Coronary artery (tissue), 2 donors: ENCODE data around the gene CSTPP1.

Source experiments
- DNase-seq: peaks from one replicate; pipeline ENCODE4 v3.0.0-alpha.2; 2017; ENCODE audit warnings: low spot score
- H3K27ac ChIP-seq, 2 donors: fragments of 200-600 bp; sonication (generic); one replicate each; pipeline ENCODE4 v1.5.1; 2016 to 2019
- H3K4me3 ChIP-seq: fragments of 200-600 bp; sonication (generic); 2 replicates; pipeline ENCODE4 v1.5.1; 2016; ENCODE audit warnings: mild to moderate bottlenecking, moderate library complexity
- TF ChIP-seq, protein P1 (sequence below): fragments of 200-600 bp; sonication (generic); IDR thresholded peaks from one replicate; pipeline ENCODE4 v1.5.1; 2019; ENCODE audit warnings: antibody characterized with exemption

Gene CSTPP1

DNA sequence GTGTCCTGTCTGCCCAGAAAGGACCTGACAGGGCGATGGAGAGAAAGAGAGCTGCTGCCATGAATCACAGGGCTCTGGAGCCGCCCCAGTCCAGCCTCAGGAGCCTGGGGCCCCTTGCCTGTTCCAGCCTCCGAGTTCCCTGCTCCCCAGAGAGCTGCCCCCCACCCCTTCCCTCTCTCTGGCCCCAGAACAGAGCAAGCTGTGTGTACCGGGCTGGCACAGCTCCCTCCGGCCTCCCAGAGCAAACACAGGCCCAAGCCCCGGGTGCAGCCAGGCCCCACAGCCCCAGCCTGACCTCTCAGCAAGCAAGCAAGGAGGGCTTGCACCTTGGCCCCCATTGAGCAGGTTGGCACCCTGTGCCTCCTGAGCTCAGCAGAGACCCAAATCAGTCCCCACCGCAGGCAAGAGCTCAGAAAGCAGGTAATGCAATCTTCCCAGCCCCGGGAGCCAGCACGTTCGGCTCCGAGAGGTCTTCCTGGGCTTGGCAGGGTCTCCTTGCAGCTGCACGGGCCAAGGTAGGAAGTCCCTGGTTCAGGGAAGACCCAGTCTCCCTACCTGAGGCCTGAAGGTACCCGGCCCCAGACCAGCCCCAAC is 248.2 kb downstream of the CSTPP1 start:
- Histone ChIP-seq H3K27ac (peak overlapping the region; percentile 92 to 97), H3K4me3 (peak overlapping the region; percentile 93)
- no peak for DNase-seq
- TF ChIP-seq, protein P1, sequence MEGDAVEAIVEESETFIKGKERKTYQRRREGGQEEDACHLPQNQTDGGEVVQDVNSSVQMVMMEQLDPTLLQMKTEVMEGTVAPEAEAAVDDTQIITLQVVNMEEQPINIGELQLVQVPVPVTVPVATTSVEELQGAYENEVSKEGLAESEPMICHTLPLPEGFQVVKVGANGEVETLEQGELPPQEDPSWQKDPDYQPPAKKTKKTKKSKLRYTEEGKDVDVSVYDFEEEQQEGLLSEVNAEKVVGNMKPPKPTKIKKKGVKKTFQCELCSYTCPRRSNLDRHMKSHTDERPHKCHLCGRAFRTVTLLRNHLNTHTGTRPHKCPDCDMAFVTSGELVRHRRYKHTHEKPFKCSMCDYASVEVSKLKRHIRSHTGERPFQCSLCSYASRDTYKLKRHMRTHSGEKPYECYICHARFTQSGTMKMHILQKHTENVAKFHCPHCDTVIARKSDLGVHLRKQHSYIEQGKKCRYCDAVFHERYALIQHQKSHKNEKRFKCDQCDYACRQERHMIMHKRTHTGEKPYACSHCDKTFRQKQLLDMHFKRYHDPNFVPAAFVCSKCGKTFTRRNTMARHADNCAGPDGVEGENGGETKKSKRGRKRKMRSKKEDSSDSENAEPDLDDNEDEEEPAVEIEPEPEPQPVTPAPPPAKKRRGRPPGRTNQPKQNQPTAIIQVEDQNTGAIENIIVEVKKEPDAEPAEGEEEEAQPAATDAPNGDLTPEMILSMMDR, result no peak

DNA sequence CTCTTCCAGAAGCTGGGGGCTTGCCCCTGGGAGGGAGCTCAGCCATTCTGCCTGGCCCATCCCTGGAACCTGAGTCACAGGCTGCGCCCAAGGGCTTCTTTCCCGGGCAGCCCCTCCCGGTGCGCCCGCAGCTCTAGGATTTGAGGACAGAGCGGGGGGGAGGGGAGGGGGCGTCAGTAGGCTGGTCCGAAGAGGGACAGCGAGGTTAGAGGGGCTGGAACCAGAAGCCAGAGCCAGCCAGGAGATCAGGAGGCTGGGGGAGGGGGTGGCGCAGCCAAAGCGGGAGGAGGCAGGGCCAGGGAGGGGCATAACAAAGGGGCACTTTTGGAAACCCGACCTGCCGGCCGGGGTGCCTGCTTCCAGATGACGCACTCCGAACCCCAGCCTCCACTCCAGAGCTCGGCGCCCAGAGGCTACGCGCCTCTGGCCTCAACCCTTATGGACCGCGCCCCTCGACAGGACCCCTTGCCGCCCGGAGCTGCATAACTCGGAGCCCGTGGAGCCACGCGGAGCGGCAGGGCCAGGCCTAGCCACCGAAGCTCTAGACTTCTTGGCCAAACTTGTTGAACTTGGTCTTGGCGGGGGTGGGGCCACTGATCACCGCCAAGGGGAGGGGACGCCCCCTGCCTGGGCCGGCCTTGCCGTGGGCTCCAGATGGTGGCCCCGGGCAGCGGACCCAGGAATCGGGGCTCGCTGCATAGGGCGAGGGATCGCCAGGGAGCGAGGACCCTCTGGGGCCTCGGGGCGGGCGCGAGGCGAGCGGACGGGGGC is 248.9 kb downstream of the CSTPP1 start:
- peak; percentile 83 for DNase-seq
- Histone ChIP-seq H3K27ac (peak overlapping the region; percentile 92 to 97), H3K4me3 (peak overlapping the region; percentile 93)
- TF ChIP-seq, protein P1, result no peak

DNA sequence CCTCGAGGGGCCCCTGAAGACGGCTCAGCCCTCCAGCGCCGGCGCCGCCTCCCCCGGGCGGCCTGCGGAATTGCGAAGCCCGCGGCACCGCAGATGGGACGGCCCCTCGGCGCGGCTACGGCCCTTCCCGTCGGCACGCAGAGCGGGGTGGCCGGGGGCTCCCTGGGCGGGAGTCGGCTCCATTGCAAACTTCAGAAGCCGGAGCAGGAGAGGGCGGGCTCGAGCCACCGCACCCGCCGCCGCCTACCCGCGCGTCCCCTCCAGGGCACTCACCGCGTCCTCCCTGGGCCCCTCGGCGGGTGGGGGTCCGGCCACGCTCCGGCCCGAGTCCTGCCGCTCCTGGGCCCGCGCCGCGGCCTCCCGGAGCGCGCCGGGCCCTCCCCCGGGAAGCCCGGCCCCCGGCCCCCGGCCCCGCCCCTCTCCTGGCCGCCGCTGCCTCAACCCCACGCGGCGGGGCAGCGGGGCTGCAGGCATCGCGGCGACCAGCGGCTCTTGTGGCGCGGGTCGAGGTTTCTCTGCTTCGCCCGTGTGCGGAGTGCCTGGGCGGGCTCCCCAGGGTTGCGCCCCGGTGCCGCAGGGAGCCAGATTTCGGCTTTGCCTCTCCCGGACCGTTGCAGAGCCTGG is 249.6 kb downstream of the CSTPP1 start, which contains the start of gene PACSIN3:
PACSIN3 (minus strand) TSS at position 359 of the 624 bp plus-strand sequence. CDS start 3,707 bp downstream, outside the sequence.
- TF ChIP-seq, protein P1, result no peak
- Histone ChIP-seq H3K4me3 (peak within 1 kb of the TSS; percentile 93), H3K27ac (peak within 1 kb of the TSS; percentile 92 to 97)
- no peak for DNase-seq

DNA sequence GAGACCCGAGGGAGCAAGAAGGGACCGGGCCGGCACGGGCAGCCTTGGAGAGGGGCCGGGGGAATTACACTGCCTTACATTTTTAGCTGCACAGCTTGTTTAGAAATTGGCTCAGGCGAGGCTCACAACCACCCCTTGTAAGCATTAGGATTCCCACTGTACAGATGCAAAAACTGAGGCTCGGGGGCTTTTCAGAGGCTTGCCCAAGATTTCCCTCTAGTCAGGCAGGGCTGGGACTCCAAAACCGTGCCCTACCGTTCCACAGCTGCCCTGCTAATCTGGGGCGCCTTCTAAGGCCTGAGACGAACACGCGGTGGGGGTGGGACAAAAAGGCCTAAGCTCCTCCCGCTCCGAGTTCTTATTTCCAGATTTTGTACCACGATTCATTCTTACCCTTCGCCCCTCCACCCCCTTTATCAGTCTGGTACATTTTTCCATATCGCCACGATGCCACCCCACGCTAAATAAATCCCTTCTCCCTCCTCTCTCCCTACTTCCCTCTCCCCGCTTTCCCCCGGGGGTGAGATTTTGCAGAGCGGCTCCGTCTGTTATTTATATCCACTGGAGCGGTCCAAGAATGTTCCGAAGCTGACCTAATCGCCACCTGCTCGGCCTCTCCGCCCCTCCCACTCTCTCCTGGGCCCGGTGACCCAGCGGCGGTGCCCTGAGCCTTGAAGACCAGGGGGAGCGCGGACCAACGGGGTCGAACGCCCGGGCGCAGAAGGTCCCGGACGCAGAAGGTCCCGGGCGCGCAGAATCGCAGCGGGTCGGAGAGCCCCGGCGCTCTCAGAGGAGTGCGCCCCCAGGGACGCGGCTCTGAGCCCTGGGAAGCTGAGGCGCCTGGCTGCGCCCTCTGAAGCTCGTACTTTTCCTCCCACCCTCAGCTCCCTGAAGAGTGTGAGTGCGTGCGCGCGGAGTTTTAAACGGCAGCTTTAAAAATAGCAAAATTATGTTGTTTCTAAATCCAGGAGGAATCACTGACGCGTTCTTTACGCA is 250.4 kb downstream of the CSTPP1 start:
- DNase-seq, result peak; percentile 89
- TF ChIP-seq, protein P1, result no peak
- peak overlapping the region; percentile 93 for H3K4me3 ChIP-seq
- peak overlapping the region; percentile 92 to 97 for H3K27ac ChIP-seq

DNA sequence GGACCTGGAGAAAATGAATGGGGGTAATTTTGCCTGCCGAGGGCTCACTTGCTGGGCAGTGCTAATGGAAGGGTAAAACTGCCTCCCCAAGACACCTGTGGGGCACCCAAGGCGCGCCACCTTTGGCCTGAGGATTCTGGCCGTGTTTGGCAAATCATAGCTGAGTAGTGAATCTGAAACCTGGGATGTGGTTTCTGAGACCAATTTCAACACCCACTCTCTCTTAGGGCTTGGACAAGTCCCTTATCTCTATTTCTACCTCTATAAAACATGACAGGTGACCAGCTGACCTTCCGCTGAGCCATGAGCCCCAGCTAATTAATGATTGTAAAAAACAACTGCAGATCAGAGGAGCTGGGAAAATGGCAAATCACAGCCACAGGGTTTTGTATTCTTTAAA is 251.2 kb downstream of the CSTPP1 start:
- Histone ChIP-seq H3K27ac (peak overlapping the region; percentile 92 to 97), H3K4me3 (peak overlapping the region; percentile 93)
- TF ChIP-seq, protein P1, result no peak
- DNase-seq, result no peak

DNA sequence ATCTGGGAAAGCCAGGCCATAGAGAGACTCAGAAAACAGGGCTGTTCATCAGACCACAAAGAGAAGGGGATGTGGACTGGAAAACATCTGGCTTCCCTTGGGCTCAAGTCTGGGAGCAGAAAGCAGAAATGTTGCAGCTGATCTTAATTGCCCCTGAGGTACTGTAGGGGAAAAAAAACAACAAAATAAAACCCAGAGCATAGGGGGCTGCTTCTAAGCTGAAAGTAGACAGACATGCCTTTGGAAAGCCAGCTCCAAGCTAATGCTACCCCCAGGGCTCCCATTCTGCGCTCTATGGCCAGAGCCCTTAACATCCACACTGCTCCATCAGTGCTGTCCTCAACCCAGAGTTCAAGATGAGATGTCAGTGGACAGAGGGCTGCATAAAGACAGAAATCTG is 251.7 kb downstream of the CSTPP1 start:
- no peak overlapping the region for H3K4me3 ChIP-seq
- DNase-seq, result no peak
- peak overlapping the region; percentile 92 to 97 for H3K27ac ChIP-seq
- TF ChIP-seq, protein P1, result no peak
